Mucosa of descending colon (tissue), 3 donors: ENCODE data around the gene HSPG2. TPM values are rescaled to one million over a fixed set of nuclear protein-coding genes. Genes with fewer than 3 reads are reported as not detected.

Experiments
- ATAC-seq: fragments of 200-7000 bp; cut with Tn5 transposase; one replicate; pipeline ENCODE4 v1.9.1; 2020; ENCODE audit warnings: mild to moderate bottlenecking, moderate library complexity
- DNase-seq, 3 donors: peaks; one replicate each; pipeline ENCODE4 v3.0.0-alpha.2; 2020
- H3K36me3 ChIP-seq: fragments of 200-600 bp; one replicate; pipeline ENCODE4 v1.8.0; 2021; ENCODE audit warnings: low read depth, mild to moderate bottlenecking
- H3K4me1 ChIP-seq: fragments of 200-600 bp; one replicate; pipeline ENCODE4 v1.8.0; 2021; ENCODE audit warnings: low read depth, mild to moderate bottlenecking
- H3K4me3 ChIP-seq: fragments of 200-600 bp; one replicate; pipeline ENCODE4 v1.8.0; 2021; ENCODE audit warnings: mild to moderate bottlenecking
- H3K9me3 ChIP-seq: fragments of 200-600 bp; one replicate; pipeline ENCODE4 v1.8.0; 2021; ENCODE audit warnings: mild to moderate bottlenecking
- CTCF ChIP-seq: fragments of 200-600 bp; IDR thresholded peaks from one replicate; pipeline ENCODE4 v1.8.0; 2022; ENCODE audit warnings: antibody characterized with exemption, mild to moderate bottlenecking
- intact Hi-C, 2 donors: fragments of 100-400 bp; cut with DNase I in 1 of 2; cut with micrococcal nuclease in 1 of 2; formaldehyde crosslinking; loops; one replicate each; pipeline versions ENCODE4 v1.11.0 to v1.11.1; 2022; cut with DNase I, micrococcal nuclease
- total RNA-seq, 3 donors: library from RNA; stranded (reverse); fragmentation: NEBNext Ultra II Directional in 2 of 3; extraction: Animal tissue kit (Norgen Biotek cat#: 25700) in 2 of 3; gene quantifications; one replicate each; pipeline versions ENCODE4 v1.2.1 to v1.2.4, GENCODE V29; 2021 to 2023
- donor health status: DM: no; HTN: no; CAD: no; lungs with moderate emphysema.
- donor health status: DM: no; HTN: no; CAD: no.
- donor health status: DM: no; HTN: yes; CAD: no.

Gene HSPG2
- total RNA-seq, 3 donors from 2014 or later = 142 to 436 (median 197) TPM

DNA sequence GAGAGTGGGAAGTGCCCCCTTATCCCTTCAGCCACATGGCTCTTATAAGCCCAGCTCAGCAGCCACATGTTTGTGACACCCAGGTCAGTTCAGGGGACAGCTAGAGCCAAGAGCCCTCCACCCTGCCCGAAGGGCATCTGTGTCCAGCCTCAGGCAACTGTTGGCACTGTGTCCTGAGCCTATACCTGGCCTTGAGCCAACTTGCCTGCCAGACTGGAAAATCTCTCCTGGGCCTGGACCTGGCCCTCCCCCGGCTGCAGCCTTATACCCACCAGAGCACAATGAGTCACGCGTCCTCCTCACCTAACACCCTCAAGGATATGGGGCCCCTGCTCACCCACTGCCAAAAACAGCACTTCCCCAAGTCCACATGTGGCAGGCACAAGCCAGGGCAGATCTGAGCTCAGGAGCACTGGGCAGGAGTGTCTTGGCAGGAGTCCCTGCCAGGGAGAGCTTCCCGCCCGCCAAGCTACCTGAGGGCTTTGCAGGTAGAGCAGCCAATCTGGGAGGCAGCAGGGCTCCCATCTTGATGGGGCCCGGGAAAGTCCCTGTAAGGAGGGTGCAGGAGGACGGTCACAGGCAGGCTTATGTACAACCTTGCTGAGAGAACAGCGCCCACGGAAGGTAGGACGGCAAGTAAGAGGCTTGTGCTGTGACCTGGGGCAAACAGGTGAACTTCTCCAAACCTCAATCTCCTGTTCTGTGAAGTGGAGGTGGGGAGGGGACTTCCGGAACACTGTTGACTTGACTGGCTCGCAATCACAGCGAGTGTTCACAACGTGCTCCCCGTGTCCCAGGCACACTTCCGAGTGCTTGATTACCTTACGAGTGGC lies 19.8 kb upstream of the HSPG2 start:
- Histone ChIP-seq H3K9me3 (no peaks in the 10 kb centered on the region), H3K36me3 (no peaks in the 10 kb centered on the region), H3K4me1 (peaks cover 20% of the 10 kb centered on the region), H3K4me3 (no peak overlapping the region)
- intact Hi-C loops = no loop called here
- ATAC-seq = peak; percentile 87
- peak; percentile 73 to 81 (median 76) for DNase-seq
- no peak for TF ChIP-seq CTCF

- Histone ChIP-seq H3K9me3 (no peaks in the 10 kb centered on the region), H3K4me1 (peaks cover 20% of the 10 kb centered on the region), H3K4me3 (no peak overlapping the region), H3K36me3 (no peaks in the 10 kb centered on the region)
- ATAC-seq (no peak), DNase-seq (peak in 1 of 3 donors; percentile 44)
- intact Hi-C loops = no loop called here
- no peak for TF ChIP-seq CTCF
Observed at GRCh38 chr1:21955501-21956281, 18.6 kb upstream of the HSPG2 start.

- Histone ChIP-seq H3K4me3 (no peak overlapping the region), H3K4me1 (peaks cover 20% of the 10 kb centered on the region), H3K36me3 (no peaks in the 10 kb centered on the region), H3K9me3 (no peaks in the 10 kb centered on the region)
- intact Hi-C loops = no loop called here
- no peak for TF ChIP-seq CTCF
- DNase-seq = peak in 1 of 3 donors; percentile 47
- ATAC-seq = no peak
Observed at GRCh38 chr1:21955058-21955457, 17.9 kb upstream of the HSPG2 start.

- Histone ChIP-seq H3K9me3 (no peaks in the 10 kb centered on the region), H3K4me1 (peaks cover 20% of the 10 kb centered on the region), H3K36me3 (no peaks in the 10 kb centered on the region), H3K4me3 (no peak overlapping the region)
- TF ChIP-seq CTCF = no peak
- intact Hi-C loops = no loop called here
- DNase-seq (peak in 1 of 3 donors; percentile 8), ATAC-seq (no peak)
Observed at GRCh38 chr1:21952786-21953520, 15.8 kb upstream of the HSPG2 start.

GRCh38 chr1:21951226-21951870 lies 14.2 kb upstream of the HSPG2 start:
- intact Hi-C loops = no loop called here
- Histone ChIP-seq H3K4me3 (no peak overlapping the region), H3K36me3 (no peaks in the 10 kb centered on the region), H3K4me1 (peaks cover 7% of the 10 kb centered on the region), H3K9me3 (no peaks in the 10 kb centered on the region)
- no peak for ATAC-seq
- no peak for TF ChIP-seq CTCF
- DNase-seq = peak in 1 of 3 donors; percentile 12
